ENCODE data around the gene MAPT.

The MAPT gene

GRCh38 chr17:46000757-46001156 lies 106.4 kb downstream of the MAPT start:
- no peaks in the 10 kb centered on the region for H4K20me1 ChIP-seq (ENCODE audit: insufficient read depth, low read length)
- no peak overlapping the region for H2AFZ ChIP-seq (ENCODE audit: low read depth, low read length)
- no peak overlapping the region for H3K9ac ChIP-seq (ENCODE audit: low read depth, low read length)
- no peak overlapping the region for H3K4me2 ChIP-seq (ENCODE audit: insufficient read depth, low read length)
- no peaks in the 10 kb centered on the region for H3K4me1 ChIP-seq (ENCODE audit: insufficient read depth, low read length)
- H3K27me3 ChIP-seq (ENCODE audit: insufficient read depth, low read length, poor library complexity): no peaks in the 10 kb centered on the region
- TF ChIP-seq EZH2 (IDR thresholded peaks at IDR 0.05; ENCODE audit: borderline replicate concordance, low read depth, low read length, severe bottlenecking): no peak
- no peak for TF ChIP-seq CTCF (IDR thresholded peaks at IDR 0.05; ENCODE audit: borderline replicate concordance, extremely low read depth, low read length, poor library complexity, severe bottlenecking)
- no peak for DNase-seq
- ATAC-seq (ENCODE audit: insufficient read depth, low read depth): no peak
- H3K9me3 ChIP-seq (ENCODE audit: insufficient read depth, low read length, severe bottlenecking): no peaks in the 10 kb centered on the region
- no peaks in the 10 kb centered on the region for H3K79me2 ChIP-seq (ENCODE audit: insufficient read depth, low read length)
- no peak overlapping the region for H3K27ac ChIP-seq (ENCODE audit: low read length)
- H3K4me3 ChIP-seq (ENCODE audit: low read depth in 1 of 2, low read length in 2 of 2): no peak overlapping the region
- H3K36me3 ChIP-seq (ENCODE audit: insufficient read depth, low read length): no peaks in the 10 kb centered on the region

GRCh38 chr17:46001390-46002310 lies 107.3 kb downstream of the MAPT start:
- no peak for TF ChIP-seq CTCF (IDR thresholded peaks at IDR 0.05; ENCODE audit: borderline replicate concordance, extremely low read depth, low read length, poor library complexity, severe bottlenecking)
- no peak for TF ChIP-seq EZH2 (IDR thresholded peaks at IDR 0.05; ENCODE audit: borderline replicate concordance, low read depth, low read length, severe bottlenecking)
- Histone ChIP-seq H3K27ac (ENCODE audit: low read length) (no peak overlapping the region), H2AFZ (ENCODE audit: low read depth, low read length) (no peak overlapping the region), H3K36me3 (ENCODE audit: insufficient read depth, low read length) (no peaks in the 10 kb centered on the region), H3K9ac (ENCODE audit: low read depth, low read length) (no peak overlapping the region), H3K4me2 (ENCODE audit: insufficient read depth, low read length) (no peak overlapping the region), H3K79me2 (ENCODE audit: insufficient read depth, low read length) (no peaks in the 10 kb centered on the region), H3K4me3 (ENCODE audit: low read depth in 1 of 2, low read length in 2 of 2) (no peak overlapping the region), H3K9me3 (ENCODE audit: insufficient read depth, low read length, severe bottlenecking) (no peaks in the 10 kb centered on the region), H4K20me1 (ENCODE audit: insufficient read depth, low read length) (no peaks in the 10 kb centered on the region), H3K4me1 (ENCODE audit: insufficient read depth, low read length) (no peaks in the 10 kb centered on the region), H3K27me3 (ENCODE audit: insufficient read depth, low read length, poor library complexity) (no peaks in the 10 kb centered on the region)
- ATAC-seq (ENCODE audit: insufficient read depth, low read depth) (no peak), DNase-seq (no peak)

- peak; percentile 75 for DNase-seq
- no peaks in the 10 kb centered on the region for H3K4me1 ChIP-seq (ENCODE audit: insufficient read depth, low read length)
- H3K36me3 ChIP-seq (ENCODE audit: insufficient read depth, low read length): no peaks in the 10 kb centered on the region
- H3K27ac ChIP-seq (ENCODE audit: low read length): peak overlapping the region; percentile 16; the same call in 1 of the 2 replicates
- H3K79me2 ChIP-seq (ENCODE audit: insufficient read depth, low read length): no peaks in the 10 kb centered on the region
- H2AFZ ChIP-seq (ENCODE audit: low read depth, low read length): peak overlapping the region; percentile 52; the same call in 1 of the 2 replicates
- no peaks in the 10 kb centered on the region for H3K9me3 ChIP-seq (ENCODE audit: insufficient read depth, low read length, severe bottlenecking)
- no peak overlapping the region for H3K4me3 ChIP-seq (ENCODE audit: low read depth in 1 of 2, low read length in 2 of 2)
- no peaks in the 10 kb centered on the region for H4K20me1 ChIP-seq (ENCODE audit: insufficient read depth, low read length)
- 0 out of 2 replicates have a peak overlapping the region, but pooled peaks have one; percentile 27 for H3K4me2 ChIP-seq (ENCODE audit: insufficient read depth, low read length)
- no peak overlapping the region for H3K9ac ChIP-seq (ENCODE audit: low read depth, low read length)
- H3K27me3 ChIP-seq (ENCODE audit: insufficient read depth, low read length, poor library complexity): no peaks in the 10 kb centered on the region
- peak; percentile 93 for ATAC-seq (ENCODE audit: insufficient read depth, low read depth)
- TF ChIP-seq EZH2 (IDR thresholded peaks at IDR 0.05; ENCODE audit: borderline replicate concordance, low read depth, low read length, severe bottlenecking) (no peak), CTCF (IDR thresholded peaks at IDR 0.05; ENCODE audit: borderline replicate concordance, extremely low read depth, low read length, poor library complexity, severe bottlenecking) (peak; percentile 92)
Observed at GRCh38 chr17:46002311-46002972, 108.1 kb downstream of the MAPT start.
